HG02840 (cell line): Measurements from ENCODE around the gene NYAP2.

Experiments
- ATAC-seq: cut with Tn5 transposase; IDR thresholded peaks from one replicate; pipeline ENCODE4 v1.9.1; 2021; ENCODE audit warnings: mild to moderate bottlenecking, moderate library complexity, moderate number of reproducible peaks; ENCODE audit not compliant: unreplicated experiment, low FRiP score

The NYAP2 gene

GRCh38 chr2:225472161-225472560, 72.7 kb downstream of the NYAP2 start:
- no peak for ATAC-seq

- no peak for ATAC-seq
Observed at GRCh38 chr2:225479386-225479785, 79.9 kb downstream of the NYAP2 start.

GRCh38 chr2:225484751-225485150, 85.2 kb downstream of the NYAP2 start:
- no peak for ATAC-seq

- ATAC-seq = no peak
Observed at GRCh38 chr2:225486236-225486635, 86.7 kb downstream of the NYAP2 start.

GRCh38 chr2:225487878-225488416, 88.4 kb downstream of the NYAP2 start:
- ATAC-seq = no peak

- ATAC-seq = no peak
Observed at GRCh38 chr2:225488743-225489142, 89.2 kb downstream of the NYAP2 start.

- no peak for ATAC-seq
Observed at GRCh38 chr2:225493420-225494099, 94.0 kb downstream of the NYAP2 start.

- ATAC-seq = no peak
Observed at GRCh38 chr2:225494100-225494459, 94.6 kb downstream of the NYAP2 start.

GRCh38 chr2:225495706-225496105, 96.2 kb downstream of the NYAP2 start:
- no peak for ATAC-seq

GRCh38 chr2:225496568-225496967, 97.1 kb downstream of the NYAP2 start:
- ATAC-seq = no peak

- ATAC-seq = no peak
Observed at GRCh38 chr2:225497166-225497565, 97.7 kb downstream of the NYAP2 start.

- ATAC-seq = no peak
Observed at GRCh38 chr2:225501022-225501421, 101.5 kb downstream of the NYAP2 start.

- ATAC-seq = no peak
Observed at GRCh38 chr2:225502971-225503370, 103.5 kb downstream of the NYAP2 start.

- ATAC-seq = no peak
Observed at GRCh38 chr2:225510796-225511195, 111.3 kb downstream of the NYAP2 start.

GRCh38 chr2:225512469-225512868, 113.0 kb downstream of the NYAP2 start:
- no peak for ATAC-seq

GRCh38 chr2:225512876-225513540, 113.5 kb downstream of the NYAP2 start:
- ATAC-seq = no peak

GRCh38 chr2:225515033-225515432, 115.5 kb downstream of the NYAP2 start:
- ATAC-seq = no peak

- no peak for ATAC-seq
Observed at GRCh38 chr2:225526760-225527390, 127.4 kb downstream of the NYAP2 start.

- ATAC-seq = no peak
Observed at GRCh38 chr2:225531559-225531958, 132.0 kb downstream of the NYAP2 start.

GRCh38 chr2:225532096-225532495, 132.6 kb downstream of the NYAP2 start:
- ATAC-seq = no peak

GRCh38 chr2:225534037-225534436, 134.5 kb downstream of the NYAP2 start:
- no peak for ATAC-seq

- no peak for ATAC-seq
Observed at GRCh38 chr2:225534697-225535096, 135.2 kb downstream of the NYAP2 start.
